Activated T-cell treated with anti-CD3 and anti-CD28 coated beads, Interleukin-2, amount 50 U/mL, for 24 hours (primary cell): Measurements from ENCODE around the gene RPL35.

Experiments
- DNase-seq: peaks from one replicate; pipeline ENCODE4 v3.0.0-alpha.2; 2020
- H3K27ac Mint-ChIP-seq: 2 replicates; pipeline ENCODE4 v1.8.0; 2020; ENCODE audit warnings: mild to moderate bottlenecking, mixed read lengths
- H3K27me3 Mint-ChIP-seq: 2 replicates; pipeline ENCODE4 v1.8.0; 2020; ENCODE audit warnings: mixed read lengths
- H3K36me3 Mint-ChIP-seq: 2 replicates; pipeline ENCODE4 v1.8.0; 2020; ENCODE audit warnings: low read depth, mixed read lengths
- H3K4me1 Mint-ChIP-seq: 2 replicates; pipeline ENCODE4 v1.8.0; 2020; ENCODE audit warnings: low read depth, mixed read lengths
- H3K4me3 Mint-ChIP-seq: 2 replicates; pipeline ENCODE4 v1.8.0; 2020; ENCODE audit warnings: mild to moderate bottlenecking, moderate library complexity, mixed read lengths
- H3K9me3 Mint-ChIP-seq: 2 replicates; pipeline ENCODE4 v1.8.0; 2020; ENCODE audit warnings: mixed read lengths

The RPL35 gene

GRCh38 chr9:124829334-124829669 lies 32.5 kb downstream of the RPL35 start:
- no peaks in the 10 kb centered on the region for H3K36me3 Mint-ChIP-seq
- H3K27ac Mint-ChIP-seq: no peak overlapping the region
- no peak overlapping the region for H3K4me3 Mint-ChIP-seq
- DNase-seq: no peak
- peaks cover 6% of the 10 kb centered on the region for H3K27me3 Mint-ChIP-seq
- H3K4me1 Mint-ChIP-seq: no peaks in the 10 kb centered on the region
- H3K9me3 Mint-ChIP-seq: no peaks in the 10 kb centered on the region

- Mint-ChIP-seq H3K36me3 (no peaks in the 10 kb centered on the region), H3K9me3 (no peaks in the 10 kb centered on the region), H3K27ac (no peak overlapping the region), H3K4me3 (no peak overlapping the region), H3K4me1 (no peaks in the 10 kb centered on the region), H3K27me3 (peaks cover 6% of the 10 kb centered on the region)
- no peak for DNase-seq
Measured at GRCh38 chr9:124828489-124829333, 33.0 kb downstream of the RPL35 start.

DNA sequence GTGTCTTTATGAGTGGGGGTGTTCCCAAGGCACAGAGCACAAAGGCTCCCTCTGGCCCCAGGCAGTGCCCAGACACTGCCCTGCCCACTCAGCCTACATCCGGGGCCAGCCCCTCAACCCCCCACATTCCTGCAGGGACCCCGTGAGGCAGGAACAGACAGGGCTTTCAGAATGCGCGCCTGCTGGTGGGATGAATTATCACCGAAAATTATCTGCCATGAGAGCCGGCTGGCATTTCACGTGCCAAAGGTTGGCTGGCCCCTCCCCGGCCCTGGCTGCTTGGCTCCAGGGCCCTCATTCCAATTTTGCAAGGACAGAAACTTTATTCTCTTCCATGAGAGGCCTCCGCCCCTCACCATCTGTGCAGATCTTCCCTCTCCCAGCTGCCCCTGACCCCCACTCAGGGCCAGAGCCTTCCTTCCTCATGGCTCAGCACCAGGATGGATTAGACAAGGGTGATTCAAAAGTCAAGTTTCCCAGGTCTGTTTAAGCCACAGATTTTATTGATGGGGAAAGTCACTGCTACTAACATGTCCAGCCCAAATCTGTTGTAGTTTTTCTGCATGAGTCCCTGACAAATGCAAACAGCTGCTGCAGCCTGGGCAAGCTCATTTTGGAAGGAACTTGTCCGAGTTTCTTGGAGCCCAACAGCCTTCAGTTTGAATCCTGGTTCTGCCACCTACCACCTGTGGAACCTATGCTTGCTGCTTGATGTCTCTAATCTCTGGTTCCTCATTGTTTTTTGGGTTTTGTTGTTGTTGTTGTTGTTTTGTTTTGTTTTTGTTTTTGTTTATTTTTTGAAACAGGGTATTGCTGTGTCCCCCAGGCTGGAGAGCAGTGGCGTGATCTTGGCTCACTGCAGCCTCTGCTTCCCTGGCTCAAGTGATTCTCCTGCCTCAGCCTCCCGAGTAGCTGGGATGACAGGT lies 40.8 kb downstream of the RPL35 start:
- H3K4me1 Mint-ChIP-seq: peaks cover 8% of the 10 kb centered on the region
- no peak for DNase-seq
- no peaks in the 10 kb centered on the region for H3K36me3 Mint-ChIP-seq
- no peaks in the 10 kb centered on the region for H3K9me3 Mint-ChIP-seq
- no peak overlapping the region for H3K4me3 Mint-ChIP-seq
- peaks cover 19% of the 10 kb centered on the region for H3K27me3 Mint-ChIP-seq
- no peak overlapping the region for H3K27ac Mint-ChIP-seq

DNA sequence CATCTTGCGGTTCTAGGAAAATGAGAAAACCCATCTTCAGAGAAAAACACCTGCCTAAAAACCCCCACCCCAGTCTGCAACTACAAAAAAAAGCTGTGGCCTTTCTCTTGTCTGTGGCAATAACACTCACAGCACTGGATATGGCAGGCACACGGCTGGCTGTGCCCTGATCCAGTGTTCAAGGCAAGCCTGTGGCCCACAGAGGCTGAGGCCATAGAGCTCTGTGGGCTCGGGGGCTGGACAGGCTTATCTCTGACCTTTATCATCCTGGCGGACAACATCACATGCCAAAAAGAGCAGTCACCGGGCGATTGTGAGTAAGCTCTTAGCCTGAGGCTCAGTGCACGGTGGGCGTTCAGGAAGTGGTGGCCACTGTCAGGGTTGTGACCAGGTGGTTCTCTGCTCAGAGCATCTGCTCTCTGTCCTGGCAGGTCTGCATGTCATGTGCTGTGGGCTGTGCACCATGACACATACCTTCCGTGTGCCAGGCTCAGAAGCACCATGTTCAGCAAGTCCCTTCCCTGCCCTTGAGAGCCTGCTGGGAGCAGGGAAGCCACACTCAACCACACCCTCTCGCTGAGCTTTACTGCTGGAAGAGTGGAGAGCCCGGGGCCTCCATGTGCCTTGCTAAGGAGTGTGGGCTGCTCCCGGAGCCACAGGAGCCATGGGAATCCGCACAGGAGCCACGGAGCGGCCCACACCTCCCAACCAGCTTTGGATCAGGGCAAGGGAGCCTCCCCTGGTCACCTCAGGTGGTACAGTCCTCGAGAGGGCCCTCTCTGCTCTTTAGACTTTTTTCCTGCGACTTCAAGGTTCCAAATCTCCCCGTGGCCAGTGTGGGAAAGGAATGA lies 43.1 kb downstream of the RPL35 start:
- DNase-seq: no peak

GRCh38 chr9:124815601-124816000 lies 46.2 kb downstream of the RPL35 start:
- Mint-ChIP-seq H3K27me3 (peaks cover 18% of the 10 kb centered on the region), H3K4me3 (no peak overlapping the region), H3K4me1 (peaks cover 8% of the 10 kb centered on the region), H3K36me3 (no peaks in the 10 kb centered on the region), H3K27ac (no peak overlapping the region), H3K9me3 (no peaks in the 10 kb centered on the region)
- no peak for DNase-seq

More for the DNA sequence above, 43.1 kb downstream of the RPL35 start:
- Mint-ChIP-seq H3K4me1 (peaks cover 8% of the 10 kb centered on the region), H3K27ac (no peak overlapping the region), H3K36me3 (no peaks in the 10 kb centered on the region), H3K9me3 (no peaks in the 10 kb centered on the region), H3K4me3 (no peak overlapping the region), H3K27me3 (peaks cover 18% of the 10 kb centered on the region)

- Mint-ChIP-seq H3K4me1 (peaks cover 8% of the 10 kb centered on the region), H3K27me3 (peaks cover 16% of the 10 kb centered on the region), H3K36me3 (no peaks in the 10 kb centered on the region), H3K27ac (no peak overlapping the region), H3K9me3 (no peaks in the 10 kb centered on the region), H3K4me3 (no peak overlapping the region)
- DNase-seq: no peak
Measured at GRCh38 chr9:124814164-124814535, 47.6 kb downstream of the RPL35 start.

- Mint-ChIP-seq H3K4me1 (peaks cover 6% of the 10 kb centered on the region), H3K4me3 (no peak overlapping the region), H3K27me3 (peaks cover 16% of the 10 kb centered on the region), H3K9me3 (no peaks in the 10 kb centered on the region), H3K27ac (no peak overlapping the region), H3K36me3 (no peaks in the 10 kb centered on the region)
- DNase-seq: no peak
Measured at GRCh38 chr9:124813501-124814163, 48.1 kb downstream of the RPL35 start.

- Mint-ChIP-seq H3K4me3 (no peak overlapping the region), H3K9me3 (no peaks in the 10 kb centered on the region), H3K27ac (no peak overlapping the region), H3K36me3 (no peaks in the 10 kb centered on the region), H3K27me3 (peaks cover 12% of the 10 kb centered on the region), H3K4me1 (peaks cover under 1% of the 10 kb centered on the region)
- DNase-seq: no peak
Measured at GRCh38 chr9:124813041-124813440, 48.7 kb downstream of the RPL35 start.

- H3K4me1 Mint-ChIP-seq: no peaks in the 10 kb centered on the region
- no peak overlapping the region for H3K4me3 Mint-ChIP-seq
- DNase-seq: no peak
- H3K36me3 Mint-ChIP-seq: no peaks in the 10 kb centered on the region
- peaks cover 11% of the 10 kb centered on the region for H3K27me3 Mint-ChIP-seq
- H3K27ac Mint-ChIP-seq: no peak overlapping the region
- H3K9me3 Mint-ChIP-seq: no peaks in the 10 kb centered on the region
Measured at GRCh38 chr9:124812441-124812876, 49.3 kb downstream of the RPL35 start.

DNA sequence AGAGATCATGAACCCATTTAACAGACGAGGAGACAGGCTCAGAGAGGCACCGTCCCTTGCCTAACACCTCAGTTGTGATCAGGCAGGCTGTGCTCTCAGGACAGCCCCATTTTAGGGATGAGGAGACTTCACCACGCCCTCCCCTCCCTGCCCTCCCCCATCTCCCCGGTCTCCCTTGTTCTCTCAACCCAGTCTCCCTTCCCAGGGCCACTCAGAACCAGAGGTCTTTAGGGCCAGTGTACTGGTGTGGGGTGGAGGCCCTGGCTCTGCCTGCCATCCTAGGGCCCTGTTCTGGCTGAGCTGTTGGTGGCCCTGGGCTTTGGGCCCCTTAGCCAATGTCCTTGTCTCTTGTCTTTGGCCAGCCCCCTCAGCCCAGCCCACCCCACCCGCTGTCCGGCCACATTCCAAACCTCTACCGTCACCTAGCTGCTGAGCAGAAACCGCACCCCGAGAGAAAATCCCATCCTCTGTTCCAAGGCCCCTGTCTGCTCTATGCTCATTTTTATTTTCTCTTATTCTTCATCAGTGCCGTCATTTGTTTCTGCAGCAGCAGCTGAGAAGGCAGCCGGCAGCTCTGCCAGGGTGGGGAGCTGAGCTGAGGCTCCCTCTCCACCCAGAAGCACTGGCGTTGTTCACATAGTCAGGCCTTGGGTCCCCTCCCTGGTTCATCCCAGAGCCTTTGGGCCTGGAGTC lies 50.9 kb downstream of the RPL35 start:
- Mint-ChIP-seq H3K9me3 (no peaks in the 10 kb centered on the region), H3K4me1 (no peaks in the 10 kb centered on the region), H3K36me3 (no peaks in the 10 kb centered on the region), H3K27ac (peak overlapping the region; percentile 76), H3K27me3 (peaks cover 5% of the 10 kb centered on the region), H3K4me3 (no peak overlapping the region)
- DNase-seq: no peak

DNA sequence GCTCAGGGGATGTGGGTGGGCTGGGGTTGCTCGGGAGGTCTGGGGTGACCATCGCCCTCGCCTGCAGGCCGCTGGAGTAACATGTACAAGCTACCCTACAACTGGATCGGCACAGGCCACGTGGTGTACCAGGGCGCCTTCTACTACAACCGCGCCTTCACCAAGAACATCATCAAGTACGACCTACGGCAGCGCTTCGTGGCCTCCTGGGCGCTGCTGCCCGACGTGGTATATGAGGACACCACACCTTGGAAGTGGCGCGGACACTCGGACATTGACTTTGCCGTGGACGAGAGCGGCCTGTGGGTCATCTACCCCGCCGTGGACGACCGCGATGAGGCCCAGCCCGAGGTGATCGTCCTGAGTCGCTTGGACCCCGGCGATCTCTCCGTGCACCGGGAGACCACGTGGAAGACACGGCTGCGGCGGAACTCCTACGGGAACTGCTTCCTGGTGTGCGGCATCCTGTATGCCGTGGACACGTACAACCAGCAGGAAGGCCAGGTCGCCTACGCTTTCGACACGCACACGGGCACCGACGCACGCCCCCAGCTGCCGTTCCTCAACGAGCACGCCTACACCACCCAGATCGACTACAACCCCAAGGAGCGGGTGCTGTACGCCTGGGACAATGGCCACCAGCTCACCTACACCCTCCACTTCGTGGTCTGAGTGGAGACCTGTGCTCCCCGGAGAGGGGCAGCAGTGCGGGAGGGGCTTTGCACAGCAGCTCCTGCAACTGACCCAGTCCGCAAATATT lies 51.8 kb downstream of the RPL35 start:
- H3K27ac Mint-ChIP-seq: no peak overlapping the region
- H3K27me3 Mint-ChIP-seq: peaks cover 5% of the 10 kb centered on the region
- H3K9me3 Mint-ChIP-seq: no peaks in the 10 kb centered on the region
- H3K36me3 Mint-ChIP-seq: no peaks in the 10 kb centered on the region
- no peaks in the 10 kb centered on the region for H3K4me1 Mint-ChIP-seq
- no peak for DNase-seq
- no peak overlapping the region for H3K4me3 Mint-ChIP-seq

DNA sequence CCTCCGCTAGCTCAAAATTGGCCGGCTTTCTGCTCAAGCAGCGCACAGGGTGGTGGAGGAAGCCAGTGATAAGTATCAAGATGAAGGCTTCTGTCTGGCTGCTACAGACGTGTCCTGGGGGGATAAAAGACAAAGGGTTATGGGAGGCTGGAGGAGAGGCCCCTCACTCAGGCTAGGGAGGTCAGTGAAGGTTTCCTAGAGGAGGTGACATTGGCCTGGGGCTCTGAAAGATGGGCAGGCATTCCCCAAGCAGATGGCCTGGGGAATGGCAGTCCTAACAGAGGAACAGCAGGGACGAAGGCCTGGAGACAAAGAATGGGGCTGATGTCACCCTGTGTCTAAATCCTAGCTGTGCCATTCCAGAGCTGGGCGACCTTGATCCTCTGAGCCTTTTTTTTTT lies 52.5 kb downstream of the RPL35 start:
- no peak overlapping the region for H3K4me3 Mint-ChIP-seq
- H3K4me1 Mint-ChIP-seq: no peaks in the 10 kb centered on the region
- no peaks in the 10 kb centered on the region for H3K36me3 Mint-ChIP-seq
- H3K27ac Mint-ChIP-seq: no peak overlapping the region
- H3K9me3 Mint-ChIP-seq: no peaks in the 10 kb centered on the region
- no peak for DNase-seq
- H3K27me3 Mint-ChIP-seq: peaks cover 5% of the 10 kb centered on the region
